SW 1271 (cell line): ENCODE measurements around the gene ATP6V0C.

Experiments
- DNase-seq, 2 experiments: peaks; one replicate each; lab custom pipeline; 2025; lab: John Stamatoyannopoulos, UW

The ATP6V0C gene

DNA sequence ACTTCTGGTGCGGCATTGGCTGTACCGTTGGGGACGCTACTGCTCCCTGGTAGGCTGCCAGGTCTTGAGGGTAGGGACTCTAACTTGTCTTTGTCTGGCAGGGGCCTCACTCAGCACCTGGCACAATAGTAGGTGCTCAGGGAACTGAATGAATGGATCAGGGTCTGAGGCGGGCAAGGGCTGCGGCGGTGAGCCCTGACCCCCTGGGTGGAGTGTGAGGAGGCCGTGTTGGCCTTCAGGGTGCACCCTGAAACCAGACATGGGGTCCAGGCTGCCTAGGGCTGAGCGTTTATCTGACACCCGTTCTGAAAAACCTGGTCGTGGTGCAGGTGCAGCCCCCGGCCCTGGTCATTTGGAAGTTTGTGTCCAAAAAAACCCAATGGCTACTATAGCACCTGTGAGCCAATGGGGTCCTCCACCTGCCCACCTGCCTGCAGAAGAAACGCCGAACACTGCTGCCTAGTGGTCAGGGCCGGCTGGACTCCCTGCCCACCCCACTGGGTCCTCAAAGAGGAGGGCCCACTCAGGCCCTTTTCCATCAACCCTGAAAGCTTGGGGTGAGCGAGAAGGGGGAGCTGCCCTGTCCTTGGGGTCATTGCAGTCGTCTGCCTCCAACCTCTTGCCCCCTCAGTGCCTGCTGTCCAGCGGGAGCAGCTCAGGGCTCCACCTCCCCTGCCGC is 4.9 kb upstream of the ATP6V0C start:
- no peak for DNase-seq

DNA sequence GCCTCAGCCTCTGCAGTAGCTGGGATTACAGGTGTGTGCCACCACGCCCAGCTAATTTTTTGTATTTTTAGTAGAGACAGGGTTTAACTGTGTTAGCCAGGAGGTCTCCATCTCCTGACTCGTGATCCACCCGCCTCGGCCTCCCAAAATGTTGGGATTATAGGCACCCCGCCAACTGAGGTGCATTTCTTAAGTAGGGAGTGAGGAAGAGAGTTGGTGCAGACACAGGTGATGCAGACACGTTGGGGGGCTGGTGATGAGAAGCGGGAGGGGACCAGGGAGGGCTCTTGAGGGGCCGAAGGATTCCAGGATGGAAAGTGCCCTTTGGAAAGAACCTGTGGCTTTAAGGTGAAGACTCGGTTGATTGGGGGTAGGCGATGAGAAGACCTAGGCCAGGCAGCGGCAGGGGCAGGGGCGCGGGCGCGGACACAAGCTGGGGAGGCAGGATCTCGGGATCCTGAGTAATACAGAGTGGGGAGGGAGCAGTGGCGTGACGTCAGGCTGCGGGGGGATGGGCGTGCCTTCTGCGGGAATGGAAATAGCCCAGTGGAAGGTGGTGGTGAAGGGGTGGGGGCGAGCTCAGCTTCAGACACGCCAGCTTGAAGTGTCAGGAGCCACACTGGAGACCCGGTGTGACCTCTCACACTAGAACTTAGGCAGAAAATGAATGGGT is 2.5 kb upstream of the ATP6V0C start:
- no peak for DNase-seq

DNA sequence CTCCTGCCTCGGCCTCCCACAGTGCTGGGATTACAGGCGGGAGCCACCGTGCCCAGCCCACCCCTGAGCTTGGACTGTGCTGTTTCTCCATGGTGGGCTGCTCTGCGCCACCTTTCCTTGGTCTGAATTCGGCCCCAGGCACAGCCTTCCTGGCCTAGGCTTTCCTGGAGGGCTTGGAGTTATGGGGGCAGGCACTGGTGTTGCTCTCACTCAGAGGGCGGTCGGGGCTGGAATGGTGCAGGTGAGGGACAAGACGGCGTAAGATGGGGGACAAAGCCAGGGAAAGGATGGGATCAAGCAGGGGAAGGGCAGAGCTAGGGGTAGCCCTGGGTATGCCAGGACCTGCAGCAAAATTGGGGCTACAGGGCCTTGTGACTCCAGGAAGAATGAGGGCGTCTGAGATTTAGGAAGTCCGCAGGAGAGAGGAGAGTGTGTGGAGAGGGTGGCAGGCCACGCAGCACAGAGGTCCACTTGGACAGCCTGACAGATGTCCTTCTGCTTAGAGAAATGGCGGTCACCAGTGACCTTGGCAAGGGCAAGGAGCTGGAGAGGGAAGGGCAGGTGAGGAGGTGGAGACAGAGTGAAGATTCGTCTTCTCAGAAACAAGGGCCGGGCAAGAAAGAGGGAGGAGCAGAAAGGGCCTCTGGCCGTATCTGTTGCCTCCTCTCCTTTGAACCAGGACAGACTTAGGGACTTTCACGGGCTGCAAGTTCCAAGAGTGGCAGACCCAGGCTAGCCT is 1.6 kb upstream of the ATP6V0C start:
- DNase-seq: no peak

DNA sequence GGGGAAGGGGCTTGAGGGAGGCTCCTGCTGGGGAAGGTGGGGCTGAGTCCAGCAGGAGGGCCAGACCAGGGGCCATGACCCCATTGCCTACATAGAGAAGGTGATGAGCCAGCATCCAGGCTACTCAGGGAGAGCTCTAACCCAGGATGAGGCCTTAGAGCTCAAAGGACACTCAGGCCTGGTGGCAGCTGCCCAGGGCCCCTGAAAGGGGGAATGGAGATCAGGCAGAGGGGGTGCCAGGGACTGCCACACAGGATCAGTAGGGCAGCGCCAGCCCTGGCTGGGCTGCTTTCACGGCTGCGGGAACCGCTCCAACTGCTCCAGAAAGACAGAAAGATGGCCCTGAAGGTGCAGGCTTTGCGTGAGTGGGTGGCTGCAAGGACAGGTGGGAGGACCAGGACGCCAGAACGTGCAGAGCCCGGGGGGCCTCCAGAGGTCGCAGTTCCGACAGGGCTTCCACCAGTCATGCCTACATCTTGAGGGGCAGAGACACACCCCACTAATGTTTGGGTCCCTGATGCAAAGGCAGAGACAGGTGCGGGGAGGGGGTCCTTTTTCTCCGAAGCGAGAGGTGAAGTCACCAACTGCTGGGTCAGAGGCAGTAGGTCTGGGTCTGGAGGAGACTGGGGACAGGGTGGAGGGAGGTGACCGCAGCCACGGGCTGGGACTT is 882 bp upstream of the ATP6V0C start:
- no peak for DNase-seq

DNA sequence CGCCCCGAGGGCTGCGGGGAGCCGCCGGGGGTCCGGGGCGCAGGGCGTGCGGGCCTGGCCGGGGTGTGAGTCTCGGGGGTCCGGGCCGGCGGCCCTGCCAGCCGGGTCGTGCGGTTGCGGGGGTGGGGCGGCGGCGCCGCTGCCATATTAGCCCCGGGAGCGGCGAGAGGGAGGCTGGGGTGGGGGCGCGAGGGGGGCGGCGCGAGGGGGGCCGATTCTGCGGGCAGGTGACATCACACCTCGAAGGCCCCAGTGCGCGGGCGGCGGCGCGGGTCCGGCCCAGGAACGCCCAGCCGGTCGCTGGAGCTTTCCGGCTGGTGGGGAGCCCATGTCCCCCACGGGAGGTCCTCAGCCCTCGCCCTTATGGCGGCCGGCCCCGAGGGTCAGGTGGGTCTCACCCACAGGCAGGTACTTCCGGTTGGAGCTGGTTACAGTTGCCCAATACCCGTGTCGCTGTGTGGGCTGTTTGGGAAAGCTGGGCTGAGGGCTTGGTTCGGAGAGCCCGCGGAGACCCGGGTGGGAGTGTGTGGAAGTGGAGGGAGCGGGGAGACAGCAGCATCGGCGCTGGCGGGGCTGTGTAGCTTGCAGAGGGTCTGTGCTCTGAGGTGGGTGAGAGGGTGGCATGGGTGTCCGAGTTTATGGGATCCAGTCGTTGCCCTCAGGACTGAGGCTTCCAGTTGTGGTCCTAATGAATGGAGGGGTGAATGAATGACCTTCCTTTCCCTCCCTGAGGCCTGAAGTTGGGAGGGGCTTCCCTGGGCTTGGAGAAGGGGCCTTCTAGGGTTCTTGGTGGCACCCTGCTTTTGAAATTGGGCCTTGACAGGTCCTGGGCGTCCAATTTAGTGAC is 804 bp downstream of the ATP6V0C start:
- DNase-seq: no peak

DNA sequence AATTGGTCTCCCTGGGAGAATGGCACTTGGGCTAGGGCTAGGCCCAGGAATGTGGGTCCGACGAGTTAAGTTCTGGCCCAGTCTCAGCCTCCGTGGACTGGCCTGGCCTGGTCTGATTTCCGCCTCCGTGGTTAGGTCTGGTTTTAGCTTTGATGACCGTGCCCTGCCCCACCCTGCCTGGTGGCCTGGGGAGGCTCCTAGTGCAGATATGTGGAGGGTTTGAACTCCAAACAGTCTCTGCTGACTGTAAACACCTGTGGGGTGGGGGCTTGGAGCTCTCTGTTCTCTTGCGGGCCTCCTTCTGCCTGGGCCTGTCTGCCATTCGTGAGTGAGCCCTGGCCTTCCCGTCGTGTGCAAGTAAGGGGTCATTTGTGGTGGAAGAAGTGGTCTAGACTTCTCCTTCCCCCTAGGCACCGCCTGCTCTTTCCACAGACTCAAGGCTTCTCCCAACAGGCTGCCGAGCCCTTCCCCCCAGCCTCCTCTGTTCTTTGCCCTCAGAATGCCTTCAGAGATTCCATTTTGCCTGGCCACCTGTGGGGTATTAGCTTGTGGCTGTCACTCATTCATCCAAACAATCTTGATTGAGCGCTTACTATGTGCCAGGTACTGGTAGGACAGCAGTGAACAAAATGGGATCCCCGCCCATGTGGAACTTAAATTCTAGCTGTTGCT is 1.6 kb downstream of the ATP6V0C start:
- DNase-seq: no peak

DNA sequence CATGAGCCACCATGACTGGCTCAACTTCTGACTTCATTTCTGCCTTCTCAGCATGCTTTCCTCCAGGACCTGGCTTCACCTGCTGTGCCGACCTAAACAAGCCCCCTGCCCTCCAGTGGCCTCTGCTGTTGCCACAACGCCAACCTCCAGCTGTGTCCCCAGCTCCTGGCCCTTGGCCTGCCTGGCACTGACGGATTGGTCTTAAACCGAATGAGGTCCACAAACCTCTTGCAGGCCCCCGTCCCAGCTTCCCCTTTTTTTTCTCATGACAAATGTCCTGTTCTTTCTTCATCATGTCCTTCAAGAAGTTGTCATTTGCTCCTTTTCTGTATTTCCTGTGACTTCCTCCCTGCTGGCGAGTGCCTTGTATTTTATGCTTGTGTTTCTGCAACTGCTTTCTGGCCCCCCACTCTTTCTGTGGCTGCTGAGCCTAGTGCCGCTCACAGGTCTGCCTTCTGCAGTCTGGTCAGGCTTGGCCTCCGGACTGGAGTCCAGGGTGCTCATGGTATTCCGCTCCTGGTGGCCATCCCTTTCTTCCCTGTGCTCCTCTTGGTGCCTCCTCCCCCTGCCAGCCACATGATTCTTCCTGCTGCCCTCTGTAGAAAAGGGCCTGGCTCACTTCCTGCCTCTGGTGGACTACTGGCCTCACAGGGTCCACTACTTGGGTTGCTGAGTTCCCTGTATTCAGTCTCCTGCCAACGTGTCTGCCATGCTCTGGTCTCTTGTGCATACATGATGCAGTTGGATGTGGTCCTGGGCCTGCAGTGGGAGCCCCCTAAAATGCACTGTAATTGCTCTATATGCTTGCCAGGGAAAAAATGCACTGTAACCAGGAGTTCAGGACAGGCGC is 2.9 kb downstream of the ATP6V0C start:
- no peak for DNase-seq

DNA sequence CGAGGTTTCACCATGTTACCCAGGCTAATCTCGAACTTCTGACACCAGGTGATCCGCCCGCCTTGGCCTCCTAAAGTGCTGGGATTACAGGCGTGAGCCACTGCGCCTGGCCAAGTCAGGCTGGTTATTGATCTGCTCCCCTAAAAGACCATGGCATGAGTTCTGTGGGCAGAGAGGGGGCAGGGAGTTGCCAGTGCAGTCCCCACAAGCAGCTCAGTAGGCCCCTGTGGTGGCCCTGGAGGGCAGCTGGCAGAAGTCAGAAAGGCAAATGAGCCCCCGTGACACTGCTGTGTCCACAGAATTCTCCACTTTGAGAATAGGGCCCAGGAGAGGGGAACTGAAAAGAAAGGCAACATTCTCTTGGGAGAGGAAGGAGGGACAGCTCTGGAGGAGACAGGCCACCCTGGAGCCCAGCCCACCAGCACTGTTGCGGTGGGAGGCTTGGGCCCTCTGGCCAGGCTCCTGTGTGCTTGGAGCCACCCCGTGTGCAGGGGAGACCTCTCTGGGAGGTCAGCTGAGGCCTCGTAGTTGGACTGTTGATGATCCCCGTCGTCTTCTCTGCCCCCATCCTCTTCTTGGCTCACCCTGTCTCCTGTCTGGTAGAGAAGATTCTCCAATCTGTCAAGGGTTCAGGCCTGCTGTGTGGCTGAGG is 4.3 kb downstream of the ATP6V0C start:
- no peak for DNase-seq

DNA sequence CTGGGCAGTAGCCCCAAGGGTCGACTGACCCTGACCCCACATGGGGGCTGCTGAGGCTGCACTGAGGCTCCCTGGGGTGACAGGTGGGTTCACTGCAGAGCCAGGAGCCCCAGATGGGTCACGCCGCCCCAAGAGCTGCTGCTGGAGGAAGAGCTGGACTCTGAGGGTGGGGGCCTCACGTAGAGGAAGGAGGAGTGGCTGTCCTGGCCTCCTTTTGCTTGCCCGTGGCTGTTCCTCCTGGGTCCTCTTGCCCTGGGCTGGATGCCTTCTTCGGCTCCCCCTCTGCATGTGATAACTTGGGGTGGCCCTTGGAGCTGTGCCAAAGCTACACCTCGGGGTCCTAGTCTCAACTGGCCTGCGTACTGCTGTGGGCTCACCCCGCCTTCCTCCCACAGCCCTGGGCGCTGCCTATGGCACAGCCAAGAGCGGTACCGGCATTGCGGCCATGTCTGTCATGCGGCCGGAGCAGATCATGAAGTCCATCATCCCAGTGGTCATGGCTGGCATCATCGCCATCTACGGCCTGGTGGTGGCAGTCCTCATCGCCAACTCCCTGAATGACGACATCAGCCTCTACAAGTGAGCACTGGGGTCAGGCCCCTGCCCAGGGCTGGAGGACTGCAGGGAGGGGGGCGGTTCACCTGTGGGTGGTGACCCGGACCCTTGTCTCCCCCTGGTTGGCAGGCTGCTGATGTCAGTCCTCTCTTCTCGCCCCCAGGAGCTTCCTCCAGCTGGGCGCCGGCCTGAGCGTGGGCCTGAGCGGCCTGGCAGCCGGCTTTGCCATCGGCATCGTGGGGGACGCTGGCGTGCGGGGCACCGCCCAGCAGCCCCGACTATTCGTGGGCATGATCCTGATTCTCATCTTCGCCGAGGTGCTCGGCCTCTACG is 5.3 kb downstream of the ATP6V0C start:
- no peak for DNase-seq

DNA sequence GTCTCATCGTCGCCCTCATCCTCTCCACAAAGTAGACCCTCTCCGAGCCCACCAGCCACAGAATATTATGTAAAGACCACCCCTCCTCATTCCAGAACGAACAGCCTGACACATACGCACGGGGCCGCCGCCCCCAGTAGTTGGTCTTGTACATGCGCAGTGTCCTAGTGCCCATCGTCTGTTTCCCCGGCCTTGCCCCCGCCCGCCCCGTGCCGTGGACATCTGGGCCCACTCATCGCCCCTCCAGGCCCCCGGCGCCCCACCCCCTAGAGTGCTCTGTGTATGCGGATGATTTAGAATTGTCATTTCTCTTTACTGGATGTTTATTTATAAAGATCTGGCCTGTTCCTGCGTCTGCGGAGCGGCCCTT is 5.9 kb downstream of the ATP6V0C start:
- DNase-seq: no peak

DNA sequence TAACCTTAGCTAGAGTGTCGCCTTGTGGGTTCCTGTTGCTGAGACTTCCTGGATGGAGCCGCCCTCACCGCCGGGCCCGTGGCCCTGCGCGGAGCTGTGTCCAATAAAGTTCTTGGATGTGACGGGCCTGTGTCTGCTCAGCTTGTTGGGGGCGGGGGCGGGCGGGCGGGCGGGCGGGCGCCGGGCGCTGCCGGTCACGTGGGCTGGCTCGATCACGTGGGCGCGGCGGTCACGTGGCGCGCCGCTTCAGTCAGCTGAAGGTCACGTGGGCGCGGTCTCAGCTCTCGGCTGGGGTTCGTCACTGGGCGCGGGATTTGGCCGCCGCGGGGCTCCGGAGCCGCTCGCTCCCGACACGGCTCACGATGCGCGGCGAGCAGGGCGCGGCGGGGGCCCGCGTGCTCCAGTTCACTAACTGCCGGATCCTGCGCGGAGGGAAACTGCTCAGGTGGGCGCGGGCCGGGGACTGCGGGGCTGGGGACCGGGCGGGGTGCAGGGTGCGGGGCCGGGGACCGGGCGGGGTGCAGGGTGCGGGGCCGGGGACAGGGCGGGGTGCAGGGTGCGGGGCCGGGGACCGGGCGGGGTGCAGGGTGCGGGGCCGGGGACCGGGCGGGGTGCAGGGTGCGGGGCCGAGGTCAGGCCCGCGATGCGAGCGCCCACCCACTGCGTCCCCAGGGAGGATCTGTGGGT is 6.5 kb downstream of the ATP6V0C start, which contains the start of gene AMDHD2:
TSS of gene AMDHD2 (plus strand) at position 275 of the 687 bp plus-strand sequence. CDS start at position 363, 88 bp downstream.
- peak; percentile 39 to 58 for DNase-seq

DNA sequence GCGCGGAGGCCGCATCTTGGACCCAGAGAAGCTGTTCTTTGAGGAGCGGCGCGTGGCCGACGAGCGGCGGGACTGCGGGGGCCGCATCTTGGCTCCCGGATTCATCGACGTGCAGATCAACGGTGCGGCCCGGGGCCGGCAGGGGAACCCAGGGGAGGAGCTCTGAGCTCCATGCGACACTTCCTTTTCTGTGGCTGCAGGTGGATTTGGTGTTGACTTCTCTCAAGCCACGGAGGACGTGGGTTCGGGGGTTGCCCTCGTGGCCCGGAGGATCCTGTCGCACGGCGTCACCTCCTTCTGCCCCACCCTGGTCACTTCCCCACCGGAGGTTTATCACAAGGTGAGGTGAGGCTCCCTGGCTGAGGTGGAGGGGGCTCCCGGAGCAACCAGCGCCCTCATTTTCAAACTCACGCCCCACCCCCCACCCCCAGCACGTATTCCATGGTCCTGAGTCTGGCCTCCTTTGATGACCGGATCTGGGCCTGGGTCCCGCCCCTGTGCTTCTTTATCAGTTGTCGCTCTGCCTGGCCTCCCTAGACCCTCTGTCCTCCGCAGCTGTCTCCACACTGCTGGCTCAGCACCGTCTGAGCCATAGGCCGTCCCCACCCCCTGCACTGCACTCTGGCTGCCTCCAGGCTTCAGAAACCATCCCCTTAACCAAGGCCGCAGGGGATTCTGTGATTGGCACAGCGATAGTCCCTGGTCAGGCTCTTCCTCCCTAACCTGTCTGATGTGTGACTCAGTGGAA is 7.2 kb downstream of the ATP6V0C start:
- no peak for DNase-seq

DNA sequence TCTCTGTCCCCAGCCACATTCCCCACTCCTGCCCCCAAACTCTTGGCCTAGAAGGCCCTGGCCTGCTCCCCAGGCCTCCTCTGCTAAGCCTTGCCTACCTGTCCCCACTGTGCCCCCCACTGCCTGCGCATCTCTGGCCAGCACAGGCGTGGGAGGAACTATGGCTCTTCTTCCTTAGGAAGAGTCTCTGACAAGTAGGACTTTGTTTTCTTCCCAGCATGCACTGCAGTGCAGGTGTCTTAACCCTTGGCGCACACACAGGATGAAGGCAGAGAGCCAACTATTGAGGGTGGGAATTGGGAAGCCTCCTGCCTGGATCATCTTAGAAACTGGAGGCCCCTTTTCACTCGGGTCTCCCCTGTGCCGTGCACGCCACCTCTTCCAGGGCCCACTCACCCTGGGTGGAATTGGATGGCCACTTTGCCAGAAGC is 10.1 kb downstream of the ATP6V0C start:
- DNase-seq: no peak

DNA sequence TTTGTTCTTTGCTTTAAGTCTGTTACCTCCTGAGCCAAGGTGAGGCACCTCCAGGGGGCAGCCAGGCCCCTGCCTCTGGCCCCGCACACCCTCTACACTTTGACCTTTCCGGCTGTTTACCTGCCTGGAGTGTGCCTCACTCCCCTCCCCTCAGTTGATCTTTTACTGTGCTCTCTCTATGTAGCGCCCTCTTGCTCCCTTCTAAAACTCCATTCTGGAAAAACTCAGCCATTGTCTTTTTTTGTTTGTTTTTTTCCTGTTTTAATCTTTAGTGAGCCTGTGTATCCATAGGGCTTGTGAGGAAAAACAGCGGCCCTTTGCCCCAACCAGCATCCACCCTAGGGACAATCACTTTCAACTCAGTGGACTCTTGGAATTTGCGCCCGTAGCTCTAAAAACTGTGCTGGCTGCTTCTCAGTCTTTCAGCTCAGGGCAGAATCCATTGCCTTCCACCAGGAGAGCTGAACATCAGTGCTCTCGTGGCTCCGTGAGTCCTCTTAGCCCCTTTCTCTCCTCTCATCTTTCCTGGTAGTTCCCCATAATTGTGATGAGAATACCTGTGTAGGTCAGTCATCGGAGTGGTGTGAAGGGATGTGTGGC is 10.7 kb downstream of the ATP6V0C start:
- DNase-seq: no peak

DNA sequence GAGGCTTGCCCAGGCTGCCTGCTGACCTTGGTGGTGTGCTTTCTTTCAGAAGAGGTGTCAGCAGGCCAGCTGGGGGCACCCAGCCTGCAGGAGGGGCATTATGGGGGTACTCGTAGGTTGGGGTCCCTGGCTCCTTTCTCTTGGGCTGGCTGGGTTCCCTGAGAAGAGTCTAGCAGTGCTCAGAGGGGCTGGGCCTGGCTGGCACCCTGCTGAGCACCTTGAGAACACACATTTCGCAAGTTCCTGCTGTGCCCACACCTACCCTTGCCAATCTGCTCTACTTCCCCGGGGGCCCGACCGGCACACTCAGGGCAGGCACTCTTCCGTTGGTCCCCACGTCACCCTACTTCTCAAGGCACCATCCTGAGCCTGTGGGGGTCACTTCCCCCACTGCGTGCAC is 12.4 kb downstream of the ATP6V0C start:
- DNase-seq: no peak

DNA sequence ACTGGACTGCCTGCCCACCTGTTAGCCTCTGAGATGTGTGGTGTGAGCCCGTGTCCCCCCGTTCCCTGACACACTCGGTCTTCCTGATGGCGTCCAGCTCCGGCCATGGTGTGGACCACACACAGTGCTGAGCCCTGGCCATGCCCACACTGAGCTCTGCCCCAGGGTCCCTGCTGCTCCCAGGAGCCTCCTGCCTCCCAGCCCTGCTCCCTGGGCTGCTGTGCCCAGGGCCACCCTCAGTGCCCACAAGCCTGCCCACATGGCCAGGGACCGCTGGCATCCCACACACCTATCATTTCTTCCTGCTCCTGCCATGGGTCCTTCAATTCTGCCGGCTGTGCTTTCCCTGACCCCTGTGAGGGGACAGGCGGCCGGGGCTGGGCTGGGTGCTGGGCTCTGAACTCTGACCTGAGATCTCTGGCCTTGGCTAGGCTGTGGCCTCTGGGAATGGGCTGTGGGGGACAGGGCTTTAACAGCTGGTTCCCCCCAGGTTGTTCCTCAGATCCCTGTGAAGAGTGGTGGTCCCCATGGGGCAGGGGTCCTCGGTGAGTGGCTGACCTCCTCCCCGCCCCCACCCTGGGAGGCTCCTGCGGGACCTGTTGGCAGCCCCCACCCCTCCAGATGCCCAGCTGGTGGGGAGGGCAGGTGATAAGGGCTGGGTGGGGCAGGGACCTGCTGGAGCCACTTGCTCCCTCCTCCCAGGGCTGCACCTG is 13.5 kb downstream of the ATP6V0C start:
- no peak for DNase-seq
